A549 (cell line): ENCODE results near the gene SLC25A11. TPM values are rescaled to one million over a fixed set of nuclear protein-coding genes. Genes with fewer than 3 reads are reported as not detected.
A peak's percentile ranks its signal among the peaks of the same experiment; 100 is the strongest.

Experiments used
- ATAC-seq, 2 experiments: fragments of 200-7000 bp in 1 of 2; fragments of >200 bp in 1 of 2; cut with Nextera tagmentation in 1 of 2; cut with Tn5 transposase in 1 of 2; 3 replicates each; pipeline versions ENCODE4 v1.8.0 to v1.9.1; 2018 to 2020; ENCODE audit warnings: mild to moderate bottlenecking in 1 of 2, moderate library complexity in 1 of 2
- CTCF ChIA-PET: fragments of 300-600 bp; sonication (Branson Sonifier 250); formaldehyde crosslinking; extraction: SDS; loops from one replicate; lab custom pipeline; 2021; ENCODE audit warnings: antibody characterized with exemption, inconsistent platforms; lab: Yijun Ruan, JAX
- POLR2A ChIA-PET: fragments of 350-600 bp; formaldehyde crosslinking; extraction: SDS; loops from one replicate; lab custom pipeline; 2021; ENCODE audit warnings: antibody characterized with exemption, inconsistent platforms; lab: Yijun Ruan, JAX
- DNase-seq, 2 experiments: peaks; one replicate each; pipeline versions ENCODE4 v3.0.0 to v3.0.0-alpha.2; 2011 to 2016; ENCODE audit warnings: low read depth in 1 of 2, low spot score in 1 of 2
- FAIRE-seq: peaks from 2 replicates; lab custom pipeline; 2011; peaks lifted over from hg19 to GRCh38; lab: Jason Lieb, UNC
- H3K27ac ChIP-seq, 2 experiments: fragments of >200 bp; sonication (Bioruptor Twin); formaldehyde crosslinking; 3 replicates each; pipeline ENCODE4 v1.5.1; 2016 to 2017
- H3K4me1 ChIP-seq: fragments of >200 bp; sonication (Bioruptor Twin); formaldehyde crosslinking; 3 replicates; pipeline ENCODE4 v1.6.1; 2016
- H3K4me2 ChIP-seq: fragments of >200 bp; sonication (Bioruptor Twin); formaldehyde crosslinking; 3 replicates; pipeline ENCODE4 v1.6.1; 2016
- H3K4me3 ChIP-seq: fragments of >200 bp; sonication (Bioruptor Twin); formaldehyde crosslinking; 3 replicates; pipeline ENCODE4 v1.5.1; 2016
- H3K9me3 ChIP-seq: fragments of >200 bp; sonication (Bioruptor Twin); formaldehyde crosslinking; 3 replicates; pipeline ENCODE4 v1.6.1; 2016
- ATOH8 ChIP-seq: fragments of 250-450 bp; sonication (Bioruptor Pico); IDR thresholded peaks from 2 replicates; pipeline ENCODE4 v1.5.0; 2020; ENCODE audit warnings: low read depth, mild to moderate bottlenecking, moderate library complexity
- BCL3 ChIP-seq: fragments of >200 bp; sonication (Bioruptor Twin); formaldehyde crosslinking; IDR thresholded peaks from 3 replicates; pipeline ENCODE4 v1.6.1; 2016
- CBX2 ChIP-seq: fragments of 200-600 bp; sonication (generic); IDR thresholded peaks from 2 replicates; pipeline ENCODE4 v1.6.1; 2016; ENCODE audit warnings: low read depth, mild to moderate bottlenecking, borderline replicate concordance
- EHF ChIP-seq: fragments of 250-450 bp; sonication (Bioruptor Pico); IDR thresholded peaks from 2 replicates; pipeline ENCODE4 v1.5.0; 2020; ENCODE audit warnings: mild to moderate bottlenecking
- ESRRA ChIP-seq: fragments of 150-350 bp; IDR thresholded peaks from 2 replicates; pipeline ENCODE4 v1.6.1; 2014; ENCODE audit warnings: mild to moderate bottlenecking, low read length, borderline replicate concordance
- FOSL2 ChIP-seq, 2 experiments: fragments of 450-650 bp in 1 of 2; fragments of >200 bp in 1 of 2; sonication (Bioruptor Twin) in 1 of 2; formaldehyde crosslinking; IDR thresholded peaks; 2 replicates each; pipeline versions ENCODE4 v1.5.0 to v1.6.1; 2016 to 2020; ENCODE audit warnings: mild to moderate bottlenecking in 1 of 2, moderate library complexity in 1 of 2
- FOXS1 ChIP-seq: fragments of 250-450 bp; sonication (Bioruptor Pico); IDR thresholded peaks from 2 replicates; pipeline ENCODE4 v1.5.0; 2020; ENCODE audit warnings: mild to moderate bottlenecking, moderate library complexity
- GATA3 ChIP-seq: IDR thresholded peaks from 2 replicates; pipeline ENCODE4 v1.6.1; 2012; ENCODE audit warnings: borderline replicate concordance
- HDAC2 ChIP-seq: fragments of 200-600 bp; sonication (generic); IDR thresholded peaks from 2 replicates; pipeline ENCODE4 v1.6.1; 2016
- HES2 ChIP-seq: fragments of >200 bp; sonication (Bioruptor Twin); formaldehyde crosslinking; IDR thresholded peaks from 2 replicates; pipeline ENCODE4 v1.6.1; 2016
- HOXA7 ChIP-seq: fragments of 250-450 bp; sonication (Bioruptor Pico); IDR thresholded peaks from 2 replicates; pipeline ENCODE4 v1.5.0; 2020; ENCODE audit warnings: mild to moderate bottlenecking, moderate library complexity
- HOXB13 ChIP-seq: fragments of 250-450 bp; sonication (Bioruptor Pico); IDR thresholded peaks from 2 replicates; pipeline ENCODE4 v1.5.0; 2020; ENCODE audit warnings: low read depth, mild to moderate bottlenecking, moderate library complexity
- HOXB5 ChIP-seq: fragments of 250-450 bp; sonication (Bioruptor Pico); IDR thresholded peaks from 2 replicates; pipeline ENCODE4 v1.5.0; 2020; ENCODE audit warnings: mild to moderate bottlenecking, moderate library complexity
- JUN ChIP-seq, 2 experiments: fragments of >200 bp; sonication (Bioruptor Twin); formaldehyde crosslinking; IDR thresholded peaks; 2 replicates in 1 of 2; 3 replicates in 1 of 2; pipeline ENCODE4 v1.6.1; 2016 to 2017
- KDM5A ChIP-seq: fragments of 200-600 bp; sonication (generic); IDR thresholded peaks from 2 replicates; pipeline ENCODE4 v1.6.1; 2016; ENCODE audit warnings: antibody characterized with exemption, mild to moderate bottlenecking
- MAFK ChIP-seq: fragments of 450-650 bp; IDR thresholded peaks from 2 replicates; pipeline ENCODE4 v1.6.1; 2014; ENCODE audit not compliant: partially characterized antibody
- MYC ChIP-seq: IDR thresholded peaks from 2 replicates; pipeline ENCODE4 v1.6.1; 2012; ENCODE audit warnings: mild to moderate bottlenecking, inconsistent platforms, low read length, improper control_type of control experiment, borderline replicate concordance
- NPAS2 ChIP-seq: fragments of 250-450 bp; sonication (Bioruptor Pico); IDR thresholded peaks from 2 replicates; pipeline ENCODE4 v1.8.0; 2022; ENCODE audit warnings: mild to moderate bottlenecking, moderate library complexity, borderline replicate concordance
- POLR2A ChIP-seq: IDR thresholded peaks from 2 replicates; pipeline ENCODE4 v1.6.1; 2012; ENCODE audit warnings: mild to moderate bottlenecking, low read length
- POLR2AphosphoS2 ChIP-seq: conservative IDR thresholded peaks from 2 replicates; pipeline ENCODE4 v1.6.1; 2012; ENCODE audit warnings: low read length, improper control_type of control experiment, inconsistent platforms
- RARB ChIP-seq: fragments of 250-450 bp; sonication (Bioruptor Pico); IDR thresholded peaks from 2 replicates; pipeline ENCODE4 v1.8.0; 2021; ENCODE audit warnings: mild to moderate bottlenecking, moderate library complexity
- RCOR1 ChIP-seq: fragments of 150-350 bp; IDR thresholded peaks from 2 replicates; pipeline ENCODE4 v1.6.1; 2014; ENCODE audit warnings: antibody characterized with exemption, low read length, low read depth
- SMC3 ChIP-seq: fragments of >200 bp; sonication (Bioruptor Twin); formaldehyde crosslinking; IDR thresholded peaks from 3 replicates; pipeline ENCODE4 v1.6.1; 2018; ENCODE audit warnings: inconsistent platforms
- ZC3H11A ChIP-seq: fragments of 450-650 bp; IDR thresholded peaks from 2 replicates; pipeline ENCODE4 v1.6.1; 2014; ENCODE audit warnings: antibody characterized with exemption, mild to moderate bottlenecking
- ZSCAN20 ChIP-seq: fragments of 250-450 bp; sonication (Bioruptor Pico); IDR thresholded peaks from 2 replicates; pipeline ENCODE4 v1.8.0; 2022; ENCODE audit warnings: mild to moderate bottlenecking, moderate library complexity
- WGBS: methylation state at CpG from one replicate; pipeline ENCODE4 v1.1.6; 2017; ENCODE audit errors: missing lambda C conversion rate; 5-methylcytosine and 5-hydroxymethylcytosine counted together
- polyA plus RNA-seq, 4 experiments: library from polyadenylated mRNA; depleted of rRNA in 3 of 4; stranded (reverse); fragments of >200 nt; fragmentation: RNase III in 1 of 4; extraction: RNeasy Plus Mini Kit Qiagen cat#74134 plus additional on column Dnase treatment in 1 of 4; gene quantifications; 2 replicates in 3 of 4; 3 replicates in 1 of 4; pipeline ENCODE4 v1.2.3, GENCODE V29; 2011 to 2017
- TF ChIP-seq, protein P1 (sequence below): IDR thresholded peaks from 2 replicates; pipeline ENCODE4 v1.6.1; 2012

Gene SLC25A11
- polyA plus RNA-seq, 2 of the 4 experiments (the other 2 are of a cell fraction) = 60.2 to 69.2 TPM

- DNase-seq (no peak), FAIRE-seq (no peak), ATAC-seq (no peak)
- peak overlapping the region; percentile 98 for H3K4me3 ChIP-seq
- WGBS = 4% methylated on average over 16 of the region's 16 CpGs
- ChIA-PET CTCF (interaction anchor here (1.0 to 3.7 kb wide), 5 partner anchors 16 to 51 kb away, joined by 3 to 17 read pairs (median 4); partner anchors contain the start of genes CAMTA2, INCA1 and SPAG7), POLR2A (interaction anchor here (5.3 kb wide), 1 partner anchor 21 kb away, joined by 67 read pairs; the partner anchor contains the start of gene SPAG7)
- peak overlapping the region; percentile 99 for H3K27ac ChIP-seq
- peaks cover 61% of the 10 kb centered on the region for H3K4me1 ChIP-seq
- TF ChIP-seq POLR2AphosphoS2 = peak; percentile 36; the same call in 1 of the 2 replicates
- no peak for TF ChIP-seq ATOH8 (CRISPR knock-in tag)
- TF ChIP-seq JUN (IDR thresholded peaks at IDR 0.05) = 0 out of 5 replicates have a peak, but pooled peaks of 1 of the 2 experiments have one; percentile 0
- TF ChIP-seq SMC3 = no peak
- TF ChIP-seq, protein P1, sequence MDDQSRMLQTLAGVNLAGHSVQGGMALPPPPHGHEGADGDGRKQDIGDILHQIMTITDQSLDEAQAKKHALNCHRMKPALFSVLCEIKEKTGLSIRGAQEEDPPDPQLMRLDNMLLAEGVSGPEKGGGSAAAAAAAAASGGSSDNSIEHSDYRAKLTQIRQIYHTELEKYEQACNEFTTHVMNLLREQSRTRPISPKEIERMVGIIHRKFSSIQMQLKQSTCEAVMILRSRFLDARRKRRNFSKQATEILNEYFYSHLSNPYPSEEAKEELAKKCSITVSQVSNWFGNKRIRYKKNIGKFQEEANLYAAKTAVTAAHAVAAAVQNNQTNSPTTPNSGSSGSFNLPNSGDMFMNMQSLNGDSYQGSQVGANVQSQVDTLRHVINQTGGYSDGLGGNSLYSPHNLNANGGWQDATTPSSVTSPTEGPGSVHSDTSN = 0 out of 2 replicates have a peak, but pooled peaks have one; percentile 33
- no peak for TF ChIP-seq HOXB13
- no peak for TF ChIP-seq ESRRA
- no peak for TF ChIP-seq RARB (CRISPR knock-in tag)
- no peak for TF ChIP-seq ZC3H11A
- no peak for TF ChIP-seq HOXB5 (CRISPR knock-in tag)
- no peaks in the 10 kb centered on the region for H3K9me3 ChIP-seq
- H3K4me2 ChIP-seq = peak overlapping the region; percentile 99
These were observed 6.6 kb upstream of the SLC25A11 start for GRCh38 chr17:4946312-4946976.

DNA sequence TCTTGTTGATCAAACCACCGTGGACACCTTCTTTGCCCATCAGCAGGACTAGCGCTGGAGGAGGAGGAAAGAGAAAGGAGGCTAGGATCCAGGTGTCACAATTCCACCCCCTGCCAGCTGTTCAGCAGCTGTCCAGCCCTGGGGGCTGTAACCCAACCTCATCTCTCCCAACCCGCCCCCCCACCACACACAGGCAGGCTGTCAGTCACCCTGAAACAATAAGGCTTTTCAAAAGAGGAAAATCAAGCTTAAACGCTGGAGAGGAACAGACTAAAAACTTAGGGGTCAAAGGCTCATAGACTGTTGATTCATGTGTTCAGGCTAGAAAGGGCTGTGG lies 6.1 kb upstream of the SLC25A11 start:
- ChIA-PET POLR2A (interaction anchor here (5.3 kb wide), 1 partner anchor 21 kb away, joined by 67 read pairs; the partner anchor contains the start of gene SPAG7), CTCF (interaction anchor here (1.4 to 3.7 kb wide), 4 partner anchors 16 to 41 kb away, joined by 4 to 17 read pairs (median 8); partner anchors contain the start of genes CAMTA2 and SPAG7)
- Histone ChIP-seq H3K4me3 (peak overlapping the region; percentile 98), H3K4me2 (peak overlapping the region; percentile 99), H3K4me1 (peaks cover 59% of the 10 kb centered on the region), H3K9me3 (no peaks in the 10 kb centered on the region), H3K27ac (peak overlapping the region; percentile 99)
- 4% methylated on average over 4 of the region's 4 CpGs for WGBS
- DNase-seq (no peak), FAIRE-seq (no peak), ATAC-seq (no peak)
- TF ChIP-seq NPAS2 = no peak
- TF ChIP-seq POLR2A = no peak

DNA sequence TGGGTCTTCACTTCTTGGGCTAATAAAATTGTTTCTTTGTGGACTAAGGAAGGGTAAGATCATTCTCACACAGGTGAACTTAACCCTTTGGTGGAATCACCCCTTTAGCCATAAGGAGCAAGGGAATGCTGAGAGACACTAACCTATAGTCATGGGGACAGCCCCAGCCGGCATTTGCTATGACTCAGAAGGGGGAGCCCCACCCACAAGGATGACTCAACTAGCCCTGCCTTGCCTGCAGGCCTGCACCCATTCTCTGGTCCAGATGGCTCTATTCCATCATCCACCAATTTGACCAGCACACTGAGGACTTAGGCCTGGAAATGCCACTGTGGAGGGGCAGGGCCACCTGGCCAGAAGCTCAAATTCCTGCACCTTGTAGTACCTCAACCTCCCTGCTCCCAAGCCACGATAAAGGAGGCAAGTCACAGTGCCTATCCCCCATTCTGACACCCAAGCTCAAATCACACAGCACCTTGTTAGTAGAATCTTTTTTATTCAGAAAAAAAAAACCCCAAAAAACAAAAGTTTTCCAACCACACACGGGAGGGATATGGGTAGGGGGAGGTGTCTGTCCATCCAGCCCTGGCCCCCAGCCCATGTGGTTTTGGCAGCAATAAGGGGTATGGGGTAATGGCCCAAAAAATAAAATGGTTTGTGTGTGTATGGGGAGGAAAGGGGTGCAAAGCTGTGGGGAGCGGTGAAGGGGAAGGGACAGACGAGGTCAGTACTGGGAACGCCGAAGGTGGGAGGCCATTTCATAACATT lies 5.5 kb upstream of the SLC25A11 start:
- Histone ChIP-seq H3K27ac (peak overlapping the region; percentile 99), H3K4me2 (peak overlapping the region; percentile 99), H3K9me3 (no peaks in the 10 kb centered on the region), H3K4me1 (peaks cover 55% of the 10 kb centered on the region), H3K4me3 (peak overlapping the region; percentile 98)
- DNase-seq (peak; percentile 89 to 97), ATAC-seq (peak; percentile 13 to 30; a peak in 4 of 6 replicates), FAIRE-seq (peak; percentile 81)
- CTCF ChIA-PET = interaction anchor here (0.6 to 3.7 kb wide), 4 partner anchors 17 to 88 kb away, joined by 3 to 17 read pairs (median 8); partner anchors contain the start of gene CAMTA2
- POLR2A ChIA-PET = interaction anchor here (5.3 kb wide), 1 partner anchor 22 kb away, joined by 67 read pairs; the partner anchor contains the start of gene SPAG7
- WGBS = 14% methylated on average over 7 of the region's 7 CpGs
- TF ChIP-seq MAFK = no peak
- TF ChIP-seq ZSCAN20 (CRISPR knock-in tag) = no peak
- TF ChIP-seq FOXS1 (CRISPR knock-in tag) = no peak
- TF ChIP-seq SMC3 = no peak
- TF ChIP-seq KDM5A = no peak
- TF ChIP-seq FOSL2 (IDR thresholded peaks at IDR 0.05) = peak; percentile 96
- TF ChIP-seq FOSL2 (CRISPR knock-in tag; IDR thresholded peaks at IDR 0.05) = peak; percentile 99
- TF ChIP-seq CBX2 = no peak
- TF ChIP-seq ZC3H11A = no peak
- no peak for TF ChIP-seq MYC
- no peak for TF ChIP-seq HDAC2
- no peak for TF ChIP-seq ESRRA
- peak; percentile 88; the same call in 2 of the 3 replicates for TF ChIP-seq BCL3
- TF ChIP-seq RCOR1 = no peak
- TF ChIP-seq HES2 = no peak
- peak; percentile 91; the same call in 1 of the 2 replicates for TF ChIP-seq HOXA7 (CRISPR knock-in tag)
- TF ChIP-seq NPAS2 = no peak
- peak; percentile 53; the same call in 1 of the 2 replicates for TF ChIP-seq GATA3
- TF ChIP-seq HOXB5 (CRISPR knock-in tag) = 0 out of 2 replicates have a peak, but pooled peaks have one; percentile 32
- TF ChIP-seq, protein P1 = peak; percentile 90
- no peak; the same call in 1 of the 2 replicates for TF ChIP-seq EHF (CRISPR knock-in tag)
